ENCODE data around the gene IGSF23.
"Not testable (repeated sequence)": the region's sequence is repeated elsewhere in the genome, so short reads cannot be mapped to it uniquely, and the experiment has no call there.

Gene IGSF23

GRCh38 chr19:44683434-44684210 lies 70.3 kb downstream of the IGSF23 start:
- Histone ChIP-seq H3F3A (ENCODE audit: insufficient read depth) (no peaks in the 10 kb centered on the region), H2AFZ (ENCODE audit: low read depth, low read length, severe bottlenecking) (no peak overlapping the region), H3K27ac (ENCODE audit: low read depth, low read length) (no peak overlapping the region), H3K4me3 (ENCODE audit: insufficient read depth, low read length, poor library complexity, severe bottlenecking) (no peak overlapping the region), H3K27me3 (ENCODE audit: low read length) (no peaks in the 10 kb centered on the region), H3K9me2 (replicated peaks; ENCODE audit: insufficient read depth, low read length) (no peaks in the 10 kb centered on the region), H3K9ac (ENCODE audit: low read length) (no peak overlapping the region), H4K20me1 (ENCODE audit: low read depth, low read length) (no peaks in the 10 kb centered on the region), H3K4me2 (ENCODE audit: low read depth, low read length, poor library complexity, severe bottlenecking) (no peak overlapping the region), H3K9me3 (ENCODE audit: insufficient read depth, low read length) (no peaks in the 10 kb centered on the region), H3K79me2 (ENCODE audit: insufficient read depth, low read length) (no peaks in the 10 kb centered on the region), H3K36me3 (ENCODE audit: low read length) (no peaks in the 10 kb centered on the region)
- no peak for TF ChIP-seq EZH2phosphoT487 (conservative IDR thresholded peaks at IDR 0.05; ENCODE audit: low read length)
- TF ChIP-seq CTCF (IDR thresholded peaks at IDR 0.05; ENCODE audit: insufficient read depth, low read length, poor library complexity, severe bottlenecking): no peak

- not testable (repeated sequence) for H3F3A ChIP-seq (ENCODE audit: insufficient read depth); H3K27ac ChIP-seq (ENCODE audit: low read depth, low read length); H3K4me3 ChIP-seq (ENCODE audit: insufficient read depth, low read length, poor library complexity, severe bottlenecking); H3K9ac ChIP-seq (ENCODE audit: low read length); H3K4me2 ChIP-seq (ENCODE audit: low read depth, low read length, poor library complexity, severe bottlenecking); H3K36me3 ChIP-seq (ENCODE audit: low read length); H4K20me1 ChIP-seq (ENCODE audit: low read depth, low read length); H2AFZ ChIP-seq (ENCODE audit: low read depth, low read length, severe bottlenecking); H3K9me3 ChIP-seq (ENCODE audit: insufficient read depth, low read length); H3K79me2 ChIP-seq (ENCODE audit: insufficient read depth, low read length); H3K27me3 ChIP-seq (ENCODE audit: low read length); H3K9me2 ChIP-seq (replicated peaks; ENCODE audit: insufficient read depth, low read length)
Observed at GRCh38 chr19:44684396-44684795, 71.0 kb downstream of the IGSF23 start.

GRCh38 chr19:44684892-44685863 lies 71.8 kb downstream of the IGSF23 start:
- Histone ChIP-seq H3F3A (ENCODE audit: insufficient read depth) (no peaks in the 10 kb centered on the region), H3K9me3 (ENCODE audit: insufficient read depth, low read length) (no peaks in the 10 kb centered on the region), H3K9ac (ENCODE audit: low read length) (no peak overlapping the region), H3K4me2 (ENCODE audit: low read depth, low read length, poor library complexity, severe bottlenecking) (peak overlapping the region; percentile 16), H2AFZ (ENCODE audit: low read depth, low read length, severe bottlenecking) (no peak overlapping the region), H3K9me2 (replicated peaks; ENCODE audit: insufficient read depth, low read length) (no peaks in the 10 kb centered on the region), H3K36me3 (ENCODE audit: low read length) (no peaks in the 10 kb centered on the region), H3K4me3 (ENCODE audit: insufficient read depth, low read length, poor library complexity, severe bottlenecking) (no peak overlapping the region), H3K27ac (ENCODE audit: low read depth, low read length) (no peak overlapping the region), H3K27me3 (ENCODE audit: low read length) (no peaks in the 10 kb centered on the region), H3K79me2 (ENCODE audit: insufficient read depth, low read length) (no peaks in the 10 kb centered on the region), H4K20me1 (ENCODE audit: low read depth, low read length) (no peaks in the 10 kb centered on the region)
- TF ChIP-seq EZH2phosphoT487 (conservative IDR thresholded peaks at IDR 0.05; ENCODE audit: low read length): no peak
- no peak for TF ChIP-seq CTCF (IDR thresholded peaks at IDR 0.05; ENCODE audit: insufficient read depth, low read length, poor library complexity, severe bottlenecking)

Data from SU-DHL-6 (cell line).